Stimulated activated memory B cell treated with anti-CD40 and anti-IgM and Interleukin-4, amounts not matched to agents 10 μg/mL and 1 μg/mL and 100 μg/mL, for 72 hours (primary cell): ENCODE results near the gene KCNK15.
A peak's percentile ranks its signal among the peaks of the same experiment; 100 is the strongest.
"Not testable (repeated sequence)": the region's sequence is repeated elsewhere in the genome, so short reads cannot be mapped to it uniquely, and the experiment has no call there.

Experiments
- ATAC-seq: fragments of 150-1000 bp; cut with Tn5 transposase; 2 replicates; pipeline ENCODE4 v1.10.0; 2021
- H3K27ac Mint-ChIP-seq: one replicate; pipeline ENCODE4 v1.8.0; 2022; ENCODE audit warnings: mild to moderate bottlenecking, mixed read lengths
- H3K27me3 Mint-ChIP-seq: one replicate; pipeline ENCODE4 v1.8.0; 2022; ENCODE audit warnings: mixed read lengths
- H3K36me3 Mint-ChIP-seq: one replicate; pipeline ENCODE4 v1.8.0; 2022; ENCODE audit warnings: mixed read lengths
- H3K4me1 Mint-ChIP-seq: one replicate; pipeline ENCODE4 v1.8.0; 2022; ENCODE audit warnings: mixed read lengths
- H3K4me3 Mint-ChIP-seq: one replicate; pipeline ENCODE4 v1.8.0; 2022; ENCODE audit warnings: mild to moderate bottlenecking, moderate library complexity, mixed read lengths
- H3K9me3 Mint-ChIP-seq: one replicate; pipeline ENCODE4 v1.8.0; 2022; ENCODE audit warnings: mixed read lengths

KCNK15 gene

GRCh38 chr20:44745598-44746366 lies at the start of gene KCNK15:
Gene KCNK15 (plus strand): TSS chr20:44745865. CDS start chr20:44745911, 46 bp downstream.
- Mint-ChIP-seq H3K4me1 (no peaks in the 10 kb centered on the region), H3K4me3 (peak within 1 kb of the TSS; percentile 60), H3K27ac (no peak within 1 kb of the TSS), H3K27me3 (peaks cover 71% of the 10 kb centered on the region), H3K9me3 (no peaks in the 10 kb centered on the region), H3K36me3 (no peaks in the 10 kb centered on the region)
- ATAC-seq, result peak; percentile 65

GRCh38 chr20:44696315-44696714 lies 49.4 kb upstream of the KCNK15 start:
- no peak for ATAC-seq
- Mint-ChIP-seq H3K27me3 (peaks cover 25% of the 10 kb centered on the region), H3K27ac (no peak overlapping the region), H3K36me3 (no peaks in the 10 kb centered on the region), H3K4me1 (peaks cover 7% of the 10 kb centered on the region), H3K4me3 (no peak overlapping the region), H3K9me3 (peaks cover 3% of the 10 kb centered on the region)

GRCh38 chr20:44697041-44697440 lies 48.6 kb upstream of the KCNK15 start:
- H3K27me3 Mint-ChIP-seq, result peaks cover 24% of the 10 kb centered on the region
- H3K9me3 Mint-ChIP-seq, H3K4me1 Mint-ChIP-seq, H3K4me3 Mint-ChIP-seq, H3K27ac Mint-ChIP-seq, H3K36me3 Mint-ChIP-seq: not testable (repeated sequence)
- ATAC-seq, result peak; percentile 56

GRCh38 chr20:44698351-44698750 lies 47.3 kb upstream of the KCNK15 start:
- no peaks in the 10 kb centered on the region for H3K9me3 Mint-ChIP-seq
- H3K4me1 Mint-ChIP-seq, result peaks cover 17% of the 10 kb centered on the region
- H3K27ac Mint-ChIP-seq, result no peak overlapping the region
- H3K36me3 Mint-ChIP-seq, result no peaks in the 10 kb centered on the region
- H3K27me3 Mint-ChIP-seq, result peaks cover 23% of the 10 kb centered on the region
- no peak for ATAC-seq
- no peak overlapping the region for H3K4me3 Mint-ChIP-seq

- peaks cover 21% of the 10 kb centered on the region for H3K4me1 Mint-ChIP-seq
- H3K4me3 Mint-ChIP-seq, result no peak overlapping the region
- no peak for ATAC-seq
- H3K27me3 Mint-ChIP-seq, result peaks cover 28% of the 10 kb centered on the region
- H3K36me3 Mint-ChIP-seq, result no peaks in the 10 kb centered on the region
- H3K9me3 Mint-ChIP-seq, result no peaks in the 10 kb centered on the region
- H3K27ac Mint-ChIP-seq, result no peak overlapping the region
Observed at GRCh38 chr20:44700306-44700705, 45.4 kb upstream of the KCNK15 start.

GRCh38 chr20:44701118-44701857 lies 44.4 kb upstream of the KCNK15 start:
- no peak for ATAC-seq
- Mint-ChIP-seq H3K36me3 (no peaks in the 10 kb centered on the region), H3K9me3 (no peaks in the 10 kb centered on the region), H3K27ac (peak overlapping the region; percentile 13), H3K27me3 (peaks cover 31% of the 10 kb centered on the region), H3K4me3 (no peak overlapping the region), H3K4me1 (peaks cover 21% of the 10 kb centered on the region)

GRCh38 chr20:44701858-44702256 lies 43.8 kb upstream of the KCNK15 start:
- H3K4me3 Mint-ChIP-seq, result no peak overlapping the region
- no peak for ATAC-seq
- H3K4me1 Mint-ChIP-seq, result peaks cover 20% of the 10 kb centered on the region
- no peaks in the 10 kb centered on the region for H3K36me3 Mint-ChIP-seq
- H3K27ac Mint-ChIP-seq, result no peak overlapping the region
- peaks cover 31% of the 10 kb centered on the region for H3K27me3 Mint-ChIP-seq
- no peaks in the 10 kb centered on the region for H3K9me3 Mint-ChIP-seq

GRCh38 chr20:44702776-44703175 lies 42.9 kb upstream of the KCNK15 start:
- Mint-ChIP-seq H3K9me3 (no peaks in the 10 kb centered on the region), H3K4me3 (peak overlapping the region; percentile 7), H3K27me3 (peaks cover 31% of the 10 kb centered on the region), H3K4me1 (peaks cover 14% of the 10 kb centered on the region), H3K27ac (peak overlapping the region; percentile 65), H3K36me3 (no peaks in the 10 kb centered on the region)
- peak; percentile 80 for ATAC-seq

GRCh38 chr20:44703183-44703925 lies 42.3 kb upstream of the KCNK15 start:
- ATAC-seq, result no peak
- H3K4me1 Mint-ChIP-seq, result peaks cover 14% of the 10 kb centered on the region
- peaks cover 31% of the 10 kb centered on the region for H3K27me3 Mint-ChIP-seq
- no peak overlapping the region for H3K4me3 Mint-ChIP-seq
- H3K36me3 Mint-ChIP-seq, result no peaks in the 10 kb centered on the region
- peak overlapping the region; percentile 65 for H3K27ac Mint-ChIP-seq
- H3K9me3 Mint-ChIP-seq, result no peaks in the 10 kb centered on the region

GRCh38 chr20:44703956-44704488 lies 41.6 kb upstream of the KCNK15 start:
- Mint-ChIP-seq H3K27ac (no peak overlapping the region), H3K36me3 (no peaks in the 10 kb centered on the region), H3K27me3 (peaks cover 31% of the 10 kb centered on the region), H3K4me3 (no peak overlapping the region), H3K9me3 (no peaks in the 10 kb centered on the region), H3K4me1 (peaks cover 14% of the 10 kb centered on the region)
- ATAC-seq, result no peak

- Mint-ChIP-seq H3K9me3 (no peaks in the 10 kb centered on the region), H3K27ac (no peak overlapping the region), H3K36me3 (no peaks in the 10 kb centered on the region), H3K4me1 (peaks cover 14% of the 10 kb centered on the region), H3K27me3 (peaks cover 31% of the 10 kb centered on the region), H3K4me3 (no peak overlapping the region)
- ATAC-seq, result no peak
Observed at GRCh38 chr20:44704551-44704971, 41.1 kb upstream of the KCNK15 start.

- H3K27me3 Mint-ChIP-seq, result peaks cover 22% of the 10 kb centered on the region
- H3K9me3 Mint-ChIP-seq, result no peaks in the 10 kb centered on the region
- H3K36me3 Mint-ChIP-seq, result no peaks in the 10 kb centered on the region
- peaks cover 14% of the 10 kb centered on the region for H3K4me1 Mint-ChIP-seq
- ATAC-seq, result no peak
- no peak overlapping the region for H3K4me3 Mint-ChIP-seq
- no peak overlapping the region for H3K27ac Mint-ChIP-seq
Observed at GRCh38 chr20:44705364-44706094, 40.1 kb upstream of the KCNK15 start.

- no peaks in the 10 kb centered on the region for H3K9me3 Mint-ChIP-seq
- peaks cover 14% of the 10 kb centered on the region for H3K4me1 Mint-ChIP-seq
- no peak overlapping the region for H3K4me3 Mint-ChIP-seq
- H3K27me3 Mint-ChIP-seq, result peaks cover 17% of the 10 kb centered on the region
- no peaks in the 10 kb centered on the region for H3K36me3 Mint-ChIP-seq
- H3K27ac Mint-ChIP-seq, result no peak overlapping the region
- ATAC-seq, result no peak
Observed at GRCh38 chr20:44706301-44707017, 39.2 kb upstream of the KCNK15 start.

GRCh38 chr20:44707018-44707579 lies 38.6 kb upstream of the KCNK15 start:
- Mint-ChIP-seq H3K27me3 (peaks cover 19% of the 10 kb centered on the region), H3K36me3 (no peaks in the 10 kb centered on the region), H3K9me3 (no peaks in the 10 kb centered on the region), H3K4me3 (no peak overlapping the region), H3K27ac (no peak overlapping the region), H3K4me1 (peaks cover 14% of the 10 kb centered on the region)
- ATAC-seq, result no peak
